Breast epithelium (tissue), 3 donors: ENCODE results near the gene SLC25A1.

ENCODE experiments used
- CTCF ChIP-seq, 3 donors: fragments of 450-650 bp; IDR thresholded peaks; one replicate each; pipeline ENCODE4 v1.5.1; 2016 to 2017; ENCODE audit warnings: antibody characterized with exemption in 3 of 3, mild to moderate bottlenecking in 3 of 3, moderate library complexity in 3 of 3
- POLR2A ChIP-seq: fragments of 450-650 bp; IDR thresholded peaks from one replicate; pipeline ENCODE4 v1.6.1; 2016; ENCODE audit warnings: antibody characterized with exemption, mild to moderate bottlenecking, moderate library complexity

- TF ChIP-seq CTCF (IDR thresholded peaks at IDR 0.05) (no peak), POLR2A (no peak)
These were observed 40.2 kb upstream of the SLC25A1 start for GRCh38 chr22:19218541-19219233.
